Hematopoietic multipotent progenitor cell (in vitro differentiated cells): Measurements from ENCODE around the gene TARP. TPM values are rescaled to one million over a fixed set of nuclear protein-coding genes. Genes with fewer than 3 reads are reported as not detected.

ENCODE experiments used
- DNase-seq, 3 donors: peaks; one replicate each; pipeline ENCODE4 v3.0.0-alpha.2; 2011 to 2015; ENCODE audit warnings: low read depth in 2 of 3, low spot score in 2 of 3
- small RNA-seq: library from RNA; depleted of rRNA; stranded (forward); fragments of <200 nt; gene quantifications from one replicate; pipeline ENCODE3, GENCODE V24; 2012
- total RNA-seq: library from RNA; depleted of rRNA; stranded (reverse); fragments of >200 nt; gene quantifications from one replicate; pipeline ENCODE4 v1.2.3, GENCODE V29; 2012

The TARP gene

DNA sequence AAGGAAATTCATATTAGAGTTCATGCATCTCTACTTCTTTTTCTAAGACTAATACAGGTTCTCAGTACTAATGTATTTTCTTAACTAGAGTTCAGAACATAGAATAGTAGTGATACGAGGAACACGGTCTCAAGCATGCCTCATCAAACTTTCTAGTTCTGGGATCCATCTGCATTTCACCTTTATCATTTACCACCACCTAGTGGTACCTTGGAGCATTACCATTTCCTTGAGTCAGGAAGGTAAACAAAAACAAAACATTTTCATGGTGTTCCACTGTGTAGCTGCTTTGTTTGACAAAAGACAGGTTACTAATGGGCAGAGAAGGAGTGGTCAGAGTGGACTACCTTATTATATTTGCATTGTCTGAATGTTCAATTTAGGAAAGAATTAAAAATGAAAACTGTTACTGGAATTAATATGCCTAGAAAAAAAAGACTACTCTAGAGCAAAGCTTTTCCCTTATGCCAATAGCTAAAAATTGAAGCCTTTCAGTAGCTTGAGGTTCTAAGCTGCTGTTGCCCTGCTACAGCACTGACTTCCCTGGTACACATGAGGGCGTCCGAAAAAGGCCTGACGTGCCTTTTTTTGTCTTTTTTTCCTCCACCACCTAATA lies 50.8 kb downstream of the TARP start:
- peak; percentile 39 to 77 (median 61) for DNase-seq

DNA sequence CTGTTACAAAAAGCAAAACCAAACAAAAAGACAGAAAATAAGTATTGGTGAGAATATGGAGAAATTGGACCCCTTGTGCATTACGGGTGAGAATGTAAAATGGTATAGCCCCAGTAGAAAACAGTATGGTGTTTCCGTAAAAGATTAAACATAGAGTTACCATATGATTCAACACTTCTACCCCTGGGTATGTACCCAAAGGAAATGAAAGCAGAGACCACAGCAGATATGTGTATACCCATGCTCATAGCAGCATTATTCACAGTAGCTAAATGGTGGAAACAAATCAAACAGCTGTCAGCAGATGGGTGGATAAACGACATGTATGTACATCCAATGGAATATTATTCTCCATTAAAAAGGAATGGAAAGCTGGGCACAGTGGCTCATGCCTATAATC lies 53.0 kb downstream of the TARP start:
- DNase-seq, result no peak

DNA sequence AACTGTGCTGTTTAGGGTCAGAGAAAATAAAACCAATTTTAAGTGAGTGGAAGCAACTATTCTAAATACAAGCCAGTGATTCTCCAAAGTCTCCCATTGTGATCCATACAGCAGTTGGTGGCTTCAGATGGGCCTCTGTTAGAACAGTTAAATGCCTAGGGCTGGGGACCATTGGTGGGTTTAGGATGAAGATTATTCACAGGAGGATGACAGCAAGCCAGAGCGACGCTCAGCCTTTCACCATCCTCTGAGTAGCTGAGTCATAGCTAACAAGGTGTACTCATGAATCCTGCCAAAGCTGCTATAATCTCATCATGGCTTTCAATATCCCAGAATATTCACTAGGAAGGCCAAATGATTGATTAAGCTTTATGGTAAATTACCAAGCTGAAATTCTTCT lies 55.8 kb downstream of the TARP start:
- DNase-seq, result no peak

DNA sequence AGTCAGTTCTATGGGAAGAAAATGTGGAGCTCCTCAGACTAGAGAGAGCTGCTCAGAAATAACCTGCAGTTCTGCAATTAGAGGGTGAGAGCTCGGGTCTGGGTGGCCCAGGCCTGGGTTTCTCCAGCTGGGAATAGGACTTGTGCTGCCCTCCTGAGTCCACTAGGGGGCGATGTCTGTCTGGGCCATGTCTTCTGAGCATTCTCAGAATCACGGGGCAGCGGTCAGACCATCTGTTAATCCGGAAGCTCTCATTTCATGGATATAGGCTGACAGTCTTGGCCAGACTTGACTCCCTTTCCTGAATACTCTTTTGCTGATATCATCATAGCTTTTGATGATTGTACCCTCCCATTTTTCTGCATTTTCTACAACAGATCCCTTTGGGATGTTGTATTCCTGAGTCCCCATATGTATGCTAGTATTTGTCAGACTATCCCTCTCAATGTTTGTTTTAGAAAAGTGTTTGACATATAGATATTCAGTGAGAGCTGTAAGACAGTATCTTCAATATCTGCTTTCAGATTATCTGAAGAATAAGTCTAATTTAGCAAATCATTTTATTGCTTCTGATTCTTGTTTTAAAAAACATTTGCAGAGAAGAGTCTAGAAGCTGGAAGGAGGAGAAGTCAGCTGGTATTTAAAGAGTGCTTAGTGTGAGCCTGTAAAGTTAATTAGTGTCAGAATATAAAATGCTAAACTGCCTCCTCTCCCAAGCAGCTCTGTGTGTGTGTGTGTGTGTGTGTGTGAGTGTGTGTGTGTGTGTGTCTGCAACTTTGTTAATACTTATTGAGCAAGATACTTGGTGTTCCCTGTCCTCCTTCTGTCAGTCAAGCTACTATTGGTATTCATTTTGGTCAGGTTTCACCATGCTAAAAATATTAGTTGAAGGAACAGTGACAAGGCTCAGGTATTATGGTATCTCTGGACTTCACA lies 57.4 kb downstream of the TARP start:
- peak; percentile 58 to 92 (median 85) for DNase-seq

DNA sequence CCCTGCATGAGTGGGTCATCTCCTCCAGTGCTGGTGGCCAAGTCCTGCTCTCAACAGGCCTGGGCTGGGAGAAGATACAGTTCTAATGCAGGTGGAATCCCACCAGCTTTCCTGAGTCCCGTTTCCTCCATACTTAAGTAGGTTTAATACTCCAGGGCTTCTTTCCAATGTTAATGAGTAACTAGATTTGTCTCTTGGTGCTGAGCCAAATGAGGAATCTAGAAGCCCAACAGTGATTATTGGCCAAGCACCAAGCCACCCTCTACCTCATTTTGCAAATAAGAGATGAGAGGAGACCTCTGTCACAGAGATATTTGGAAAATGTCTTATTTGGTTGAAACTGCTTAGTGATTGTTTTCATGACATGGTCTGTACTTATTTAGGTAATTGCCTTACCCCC lies 58.3 kb downstream of the TARP start:
- DNase-seq, result no peak

DNA sequence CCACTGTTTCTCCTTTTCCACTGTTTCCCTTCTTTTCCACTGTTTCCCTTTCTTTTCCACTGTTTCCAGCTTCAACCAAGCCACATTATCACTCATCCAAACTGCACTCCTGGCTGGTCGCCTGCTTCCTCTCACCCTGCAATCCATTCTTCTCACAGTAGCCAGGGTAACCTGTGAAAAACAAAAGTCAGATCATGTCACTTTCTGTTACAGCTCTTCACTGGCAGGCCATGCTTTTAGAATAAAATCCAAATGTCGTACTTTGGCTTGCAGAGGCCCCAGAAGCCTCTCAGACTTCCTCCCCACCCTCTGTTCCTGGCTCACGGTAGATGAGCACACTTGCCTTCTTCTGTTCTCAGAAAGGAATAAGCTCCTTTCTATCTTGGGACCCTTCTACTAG lies 61.5 kb downstream of the TARP start:
- peak in 1 of 3 donors; percentile 44 for DNase-seq

DNA sequence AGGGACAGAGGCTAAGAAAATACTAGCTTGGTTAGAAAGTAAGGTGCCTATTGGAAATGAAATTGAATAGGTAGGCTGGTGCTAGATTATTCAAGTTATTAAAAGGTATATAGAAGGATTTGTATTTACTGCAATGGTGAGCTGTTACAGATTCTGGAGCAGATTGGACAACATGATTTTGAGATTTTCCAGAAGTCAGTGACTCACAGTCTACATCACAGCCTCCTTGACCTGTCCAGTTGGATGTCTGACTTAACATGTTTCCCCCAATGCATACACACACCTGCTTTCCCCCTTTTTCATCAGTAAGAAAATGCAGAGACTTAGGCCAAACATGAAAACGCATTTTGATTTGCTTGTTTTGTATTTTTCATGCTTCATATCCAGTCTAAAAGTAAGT lies 62.0 kb downstream of the TARP start:
- DNase-seq, result no peak

Small RNA genes within 50 kb of the gene (small RNA-seq; reads per million reads assigned to genes)
- not detected for gene TRGJ1
- not detected for gene TRGJ2
- gene TRGJP, result not detected
- not detected for gene TRGJP1
- gene TRGJP2, result not detected
- not detected for gene TRGVA

Other genes starting within 250 kb of the TARP start
- gene STARD3NL, start 95.4 kb downstream of the TARP start, total RNA-seq, result 34.5 TPM